Measurements from ENCODE around the gene SIRT6.
"Not testable (repeated sequence)": the region's sequence is repeated elsewhere in the genome, so short reads cannot be mapped to it uniquely, and the experiment has no call there.

The SIRT6 gene

GRCh38 chr19:4173479-4174212 is 8.7 kb downstream of the SIRT6 start:
- no peak for DNase-seq

DNA sequence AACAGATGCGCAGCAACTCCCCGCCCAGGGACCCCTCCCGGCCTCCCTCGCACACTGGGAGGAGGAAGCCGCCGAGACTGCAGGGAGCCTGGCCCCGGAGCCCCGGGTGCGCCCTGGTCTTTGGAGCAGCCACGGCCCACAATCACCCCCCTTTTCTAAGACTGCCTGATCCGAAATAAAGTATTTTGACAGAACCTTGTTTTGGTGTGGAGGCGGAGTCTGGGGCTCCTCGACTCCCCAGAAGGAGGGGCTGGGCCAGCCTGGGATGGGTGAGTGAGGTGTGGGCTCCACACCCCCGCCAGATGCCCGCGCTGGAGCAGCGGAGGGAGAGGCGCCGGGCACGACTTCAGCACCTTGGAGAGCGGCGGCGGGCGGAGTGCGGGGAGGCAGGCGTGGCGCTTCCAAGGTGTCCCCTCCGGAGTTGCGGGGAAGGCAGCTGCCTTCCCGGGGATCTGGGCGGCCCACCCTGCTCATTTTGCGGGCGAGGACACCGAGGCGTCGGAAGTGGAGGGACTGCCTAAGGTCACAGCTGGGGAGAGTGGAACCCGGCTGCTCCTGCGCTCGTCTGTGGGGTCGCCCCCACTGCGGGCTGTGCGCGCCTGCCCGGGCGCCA is 9.4 kb downstream of the SIRT6 start:
- peak in 1 of 2 experiments; percentile 15 for DNase-seq

- no peak for DNase-seq
These were observed 10.7 kb downstream of the SIRT6 start for GRCh38 chr19:4171676-4172075.

GRCh38 chr19:4164262-4164661 is 18.1 kb downstream of the SIRT6 start:
- DNase-seq: no peak

DNA sequence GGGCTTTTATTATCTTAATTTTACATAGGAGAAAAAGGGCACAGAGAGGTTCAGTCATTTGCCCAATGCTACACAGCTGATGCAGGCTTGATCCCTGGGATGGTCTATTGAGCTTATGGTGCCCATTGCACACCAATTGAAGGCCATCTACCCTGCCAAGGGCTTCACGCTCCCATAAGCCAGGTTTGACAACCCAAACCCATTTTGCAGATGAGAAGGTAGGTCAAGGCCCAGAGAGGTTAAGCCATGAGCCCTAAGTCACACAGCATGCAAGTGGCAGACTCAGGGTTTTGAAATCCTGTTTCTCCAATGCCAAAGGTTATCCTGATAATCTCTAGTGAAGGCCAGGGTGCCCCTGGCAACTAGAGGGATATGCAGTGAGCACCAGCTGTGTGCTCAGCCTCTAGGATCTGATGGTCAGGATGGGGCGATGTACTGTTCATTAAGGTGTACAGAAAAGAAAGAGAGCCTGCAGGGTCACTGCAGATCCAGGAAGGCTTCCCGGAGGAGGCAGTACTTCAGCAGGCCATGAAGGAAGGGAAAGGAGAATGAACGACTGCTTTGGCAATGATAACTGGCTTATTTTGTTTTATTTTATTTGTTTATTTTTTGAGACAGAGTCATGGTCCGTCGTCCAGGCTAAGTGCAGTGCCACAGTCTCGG is 20.8 kb downstream of the SIRT6 start:
- no peak for DNase-seq

DNA sequence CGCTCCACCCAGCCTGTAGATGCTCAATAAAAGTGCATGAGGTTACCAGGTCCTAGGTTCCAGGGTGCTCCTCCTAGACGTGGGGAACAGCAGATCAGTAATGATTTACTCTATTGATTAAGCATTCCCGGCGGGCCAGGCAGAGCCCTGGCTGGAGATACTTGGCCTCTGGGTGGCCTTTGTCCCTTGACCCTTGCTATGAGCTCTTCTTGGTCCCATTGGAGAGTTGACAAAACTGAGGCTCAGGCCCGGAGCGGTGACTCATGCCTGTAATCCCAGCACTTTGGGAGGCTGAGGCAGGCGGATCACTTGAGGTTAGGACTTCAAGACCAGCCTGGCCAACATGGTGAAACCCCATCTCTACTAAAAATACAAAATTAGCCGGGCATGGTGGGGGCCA is 24.4 kb downstream of the SIRT6 start:
- DNase-seq: not testable (repeated sequence)

DNA sequence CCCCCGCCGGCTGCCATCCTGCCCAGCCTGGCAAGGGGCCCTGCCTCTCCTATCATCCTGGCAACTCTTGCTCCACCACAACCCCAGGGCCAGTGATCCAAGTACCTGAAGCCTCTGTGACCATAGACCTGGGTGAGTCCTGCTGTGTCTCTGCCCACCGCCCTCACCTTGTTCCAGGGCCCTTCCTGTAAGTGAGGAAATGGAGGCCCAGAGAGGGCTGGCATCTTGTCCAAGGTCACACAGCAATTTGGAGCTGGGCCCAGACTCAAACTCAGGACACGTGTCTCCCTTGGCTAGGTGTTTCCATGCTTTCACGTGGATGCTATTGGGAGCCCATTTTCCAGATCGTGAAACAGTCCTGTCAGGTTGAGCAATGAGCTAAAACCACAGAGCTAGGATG is 25.2 kb downstream of the SIRT6 start:
- DNase-seq: no peak

DNA sequence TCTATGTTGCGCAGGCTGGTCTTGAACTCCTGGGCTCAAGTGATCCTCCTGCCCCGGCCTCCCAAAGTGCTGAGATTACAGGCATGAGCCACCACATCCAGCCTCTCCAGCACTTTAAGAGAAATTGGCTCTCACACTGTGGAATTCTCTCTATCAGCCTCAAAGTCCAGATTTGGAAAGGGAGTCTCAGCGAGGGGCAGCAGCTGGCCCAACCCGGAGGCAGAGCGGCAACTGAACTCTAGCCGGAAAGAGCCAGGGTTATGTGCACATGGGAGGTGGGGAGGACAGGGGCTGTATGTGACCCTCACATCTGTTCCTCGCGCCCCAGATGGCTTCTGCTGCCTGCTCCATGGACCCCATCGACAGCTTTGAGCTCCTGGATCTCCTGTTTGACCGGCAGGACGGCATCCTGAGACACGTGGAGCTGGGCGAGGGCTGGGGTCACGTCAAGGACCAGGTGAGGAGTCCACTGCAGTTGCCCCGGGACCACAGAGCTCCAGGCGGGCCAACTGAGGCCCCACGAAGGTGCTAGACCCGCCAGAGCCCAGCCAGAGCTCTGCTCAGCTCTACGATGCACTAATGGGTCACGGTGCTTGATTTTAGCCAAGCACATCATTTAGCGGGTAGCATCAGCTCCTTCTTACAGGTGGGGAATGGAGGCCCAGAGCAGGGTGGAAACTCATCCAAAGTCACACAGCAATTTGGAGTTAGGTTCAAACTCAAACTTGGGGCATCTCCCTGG is 27.6 kb downstream of the SIRT6 start:
- DNase-seq: no peak

GRCh38 chr19:4152241-4152998 is 29.9 kb downstream of the SIRT6 start:
- no peak for DNase-seq

GRCh38 chr19:4151623-4152022 is 30.7 kb downstream of the SIRT6 start:
- no peak for DNase-seq

GRCh38 chr19:4149518-4150288 is 32.7 kb downstream of the SIRT6 start:
- no peak for DNase-seq

GRCh38 chr19:4144666-4145249 is 37.6 kb downstream of the SIRT6 start:
- DNase-seq: no peak

GRCh38 chr19:4142916-4143315 is 39.4 kb downstream of the SIRT6 start:
- not testable (repeated sequence) for DNase-seq

- DNase-seq: peak in 1 of 2 experiments; percentile 78
These were observed 42.1 kb downstream of the SIRT6 start for GRCh38 chr19:4140237-4140711.

DNA sequence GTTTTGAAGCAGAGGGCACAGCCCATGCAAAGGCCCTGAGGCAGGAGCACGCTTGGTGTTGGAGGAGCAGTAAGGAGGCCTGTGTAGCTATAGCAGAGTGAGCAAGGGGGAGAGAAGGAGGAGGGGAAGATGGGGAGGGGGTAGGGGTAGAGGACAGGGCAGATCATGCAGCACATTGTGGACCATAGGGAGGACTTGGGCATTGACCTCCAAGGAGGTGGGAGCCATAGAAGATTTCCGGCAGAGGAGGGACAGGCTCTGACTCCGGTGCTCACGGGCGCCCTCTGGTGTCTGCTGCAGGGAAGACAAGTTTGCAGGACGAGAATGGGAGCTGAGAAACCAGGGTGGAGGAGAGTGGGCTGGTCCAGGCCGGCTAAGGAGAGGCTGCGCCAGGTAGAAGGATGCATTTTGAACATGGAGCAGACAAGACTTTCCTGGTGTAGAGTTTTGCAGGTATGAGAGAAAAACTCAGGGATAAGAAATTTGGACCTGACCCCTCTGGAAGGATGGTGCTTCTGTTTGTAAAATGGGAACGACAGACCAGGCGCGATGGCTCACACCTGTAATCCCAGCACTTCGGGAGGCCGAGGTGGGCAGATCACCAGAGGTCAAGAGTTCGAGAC is 42.6 kb downstream of the SIRT6 start:
- peak; percentile 36 to 76 for DNase-seq

DNA sequence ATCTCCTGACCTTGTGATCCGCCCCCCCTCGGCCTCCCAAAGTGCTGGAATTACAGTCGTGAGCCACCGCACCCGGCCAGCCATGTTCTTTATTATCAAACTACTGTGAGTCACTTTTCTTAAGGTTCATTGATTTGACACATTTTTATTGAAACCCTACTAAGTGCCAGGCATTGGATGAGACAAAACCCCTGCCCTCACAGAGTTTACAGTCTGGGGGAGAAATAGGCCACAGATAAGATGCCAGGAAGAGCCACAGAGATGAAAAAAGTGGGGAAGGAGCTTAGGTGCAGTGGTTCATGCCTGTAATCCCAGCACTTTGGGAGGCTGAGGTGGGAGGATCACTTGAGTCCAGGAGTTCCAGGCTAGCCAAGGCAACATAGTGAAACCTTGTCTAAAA is 43.9 kb downstream of the SIRT6 start:
- no peak for DNase-seq

DNA sequence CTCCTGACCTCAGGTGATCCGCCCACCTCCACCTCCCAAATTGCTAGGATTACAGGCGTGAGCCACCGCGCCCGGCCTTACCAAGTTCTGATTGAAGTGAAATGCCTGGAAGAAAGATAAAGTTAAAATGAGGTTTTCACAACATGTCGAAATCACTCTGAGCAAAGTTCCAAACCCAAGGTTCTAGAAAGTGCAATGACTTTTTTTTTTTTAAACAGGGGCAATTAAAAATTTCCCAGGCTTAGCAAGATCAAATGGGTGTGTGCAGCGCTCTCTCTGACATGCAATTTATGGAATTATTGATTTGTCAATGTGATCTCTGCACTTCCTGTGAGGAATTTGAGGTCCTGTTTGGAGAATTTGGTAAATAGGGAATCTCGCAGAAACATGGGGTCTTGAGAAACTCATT is 45.7 kb downstream of the SIRT6 start:
- DNase-seq: no peak

- DNase-seq: not testable (repeated sequence)
These were observed 47.0 kb downstream of the SIRT6 start for GRCh38 chr19:4135386-4135785.

- DNase-seq: peak in 1 of 2 experiments; percentile 38
These were observed 48.0 kb downstream of the SIRT6 start for GRCh38 chr19:4134351-4134750.

DNA sequence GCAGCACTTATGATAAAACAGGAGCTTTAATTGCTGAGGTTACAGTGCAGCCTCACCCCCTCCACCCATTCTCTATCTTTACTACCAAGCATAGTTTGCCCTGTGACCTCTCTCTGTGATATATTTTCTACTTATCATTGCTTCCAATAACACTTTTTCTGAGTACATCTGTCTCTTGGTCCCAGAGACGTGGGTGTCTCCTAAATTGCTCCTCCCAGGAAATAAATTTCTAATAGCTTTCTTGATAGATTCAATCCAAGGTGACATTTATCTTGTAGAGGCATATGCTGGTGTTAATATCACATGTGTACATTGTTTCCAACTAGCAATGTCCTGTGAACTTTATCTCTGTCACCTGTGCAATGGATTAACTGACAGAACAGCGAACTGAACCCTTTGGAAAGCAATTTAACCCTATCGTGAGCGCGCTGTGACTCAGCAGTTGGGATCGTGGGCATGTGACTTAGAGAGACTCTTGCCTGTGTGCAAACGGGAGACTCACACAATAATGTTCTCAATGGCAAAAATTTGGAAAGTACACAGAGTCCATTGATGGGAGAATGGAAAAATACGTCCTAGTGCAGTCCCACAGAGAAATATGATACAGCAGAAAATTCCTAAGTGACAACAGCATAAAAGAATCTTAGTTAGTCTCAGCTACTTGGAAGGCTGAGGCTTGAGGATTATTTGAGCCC is 51.5 kb downstream of the SIRT6 start:
- no peak for DNase-seq

Data from NCI-H446 (cell line).